H1 (cell line): Measurements from ENCODE around the gene RAB3D. TPM values are rescaled to one million over a fixed set of nuclear protein-coding genes. Genes with fewer than 3 reads are reported as not detected.
A peak's percentile ranks its signal among the peaks of the same experiment; 100 is the strongest.

ENCODE experiments used
- BCL11A ChIP-seq, 2 experiments: IDR thresholded peaks; one replicate each; pipeline ENCODE4 v1.6.1; 2011; ENCODE audit warnings: low read depth in 2 of 2, low read length in 2 of 2, mild to moderate bottlenecking in 2 of 2
- CTCF ChIP-seq, 3 experiments: IDR thresholded peaks; 1 replicate in 2 of 3; 2 replicates in 1 of 3; pipeline versions ENCODE4 v1.5.1 to v1.6.1; 2011; ENCODE audit warnings: low read length in 3 of 3, mild to moderate bottlenecking in 3 of 3, inconsistent platforms in 2 of 3, low read depth in 1 of 3, moderate library complexity in 1 of 3; ENCODE audit not compliant: insufficient read depth in 1 of 3; ENCODE audit errors: control extremely low read depth in 1 of 3
- NRF1 ChIP-seq: IDR thresholded peaks from 2 replicates; pipeline ENCODE4 v1.6.1; 2011; ENCODE audit warnings: mild to moderate bottlenecking, low read depth, low read length, improper control_type of control experiment
- RAD21 ChIP-seq, 2 experiments: IDR thresholded peaks in 1 of 2; conservative IDR thresholded peaks in 1 of 2; 2 replicates each; pipeline ENCODE4 v1.6.1; 2011; ENCODE audit warnings: low read depth in 2 of 2, low read length in 2 of 2, improper control_type of control experiment in 1 of 2, inconsistent platforms in 1 of 2, mild to moderate bottlenecking in 1 of 2, moderate library complexity in 1 of 2
- RNF2 ChIP-seq: fragments of 200-900, 300-1000 bp; sonication (generic); IDR thresholded peaks from 2 replicates; pipeline ENCODE4 v1.7.1; 2016; ENCODE audit warnings: borderline replicate concordance, low read depth, mild to moderate bottlenecking, antibody characterized with exemption, low read length; ENCODE audit not compliant: poor library complexity, severe bottlenecking; ENCODE audit errors: missing control alignments
- TEAD4 ChIP-seq: IDR thresholded peaks from 2 replicates; pipeline ENCODE4 v1.6.1; 2012; ENCODE audit warnings: low read depth, low read length, inconsistent platforms, mixed read lengths
- polyA plus RNA-seq, 7 experiments: library from polyadenylated mRNA; depleted of rRNA in 3 of 7; stranded (reverse) in 5 of 7; unstranded in 2 of 7; fragments of >200 nt in 5 of 7; fragments of 200-250 nt in 2 of 7; gene quantifications; 1 replicate in 5 of 7; 2 replicates in 1 of 7; 4 replicates in 1 of 7; pipeline versions ENCODE4 v1.2.1 to v1.2.3, GENCODE V29; 2011 to 2013; ENCODE audit warnings: missing spikeins in 2 of 7, mixed read lengths in 2 of 7
- total RNA-seq: library from RNA; stranded (reverse); fragmentation: NEBNext Ultra II Directional; extraction: Animal tissue kit (Norgen Biotek cat#: 25700); gene quantifications from 2 replicates; pipeline ENCODE4 v1.2.1, GENCODE V29; 2021

Gene RAB3D
- total and polyA plus RNA-seq, 2 of the 8 experiments (the other 6 are each of a cell fraction or from before 2014, with no cell fraction given) = 17.8 to 23.8 TPM

DNA sequence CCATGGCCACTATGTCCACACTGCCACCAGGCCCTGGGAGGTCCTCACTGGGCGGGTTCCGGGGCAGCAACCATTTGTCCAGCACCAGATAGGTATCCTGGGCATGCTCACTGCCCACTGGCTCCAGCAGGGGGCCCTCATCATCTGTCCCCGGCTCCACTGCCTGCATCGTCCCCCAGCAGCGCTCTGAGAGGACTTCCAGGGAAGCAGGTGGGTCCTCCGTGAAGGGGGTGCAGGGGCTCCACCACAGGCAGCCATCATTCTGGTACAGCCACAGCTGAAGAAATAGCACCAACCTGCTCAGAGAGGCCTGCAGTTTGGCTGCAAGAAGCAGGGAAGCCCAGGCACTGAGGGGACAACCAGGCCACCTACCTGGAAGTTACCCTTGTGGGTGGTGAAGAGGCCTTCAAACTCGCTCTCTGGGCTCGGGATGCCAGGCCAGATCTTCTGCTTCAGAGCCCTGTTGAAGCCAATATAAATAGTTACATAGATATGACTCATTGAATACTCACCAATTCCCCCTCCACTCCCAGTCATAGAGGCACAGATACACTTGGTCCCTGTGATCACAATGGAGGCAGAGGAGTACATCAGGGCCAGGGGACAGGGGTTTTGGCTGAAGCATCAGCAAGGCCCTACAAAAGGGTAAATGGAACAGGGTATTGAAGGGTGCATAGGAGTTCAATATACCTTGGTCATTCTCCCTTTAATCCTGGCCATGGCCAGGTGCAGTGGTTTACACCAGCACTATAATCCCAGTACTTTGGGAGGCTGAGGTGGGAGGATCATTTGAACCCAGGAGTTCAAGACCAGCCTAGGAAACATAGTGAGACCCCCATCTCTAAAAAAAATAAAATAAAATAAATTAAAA is 39.1 kb upstream of the RAB3D start (continued):
- TF ChIP-seq RNF2 (no peak), RAD21 (IDR thresholded peaks at IDR 0.05 in 1 of 2, conservative IDR thresholded peaks at IDR 0.05 in 1 of 2; ENCODE audit: low read depth in 2 of 2, low read length in 2 of 2) (peak; percentile 60 to 72), NRF1 (no peak), TEAD4 (no peak), CTCF (IDR thresholded peaks at IDR 0.05; ENCODE audit: control extremely low read depth in 1 of 3, insufficient read depth in 1 of 3, low read depth in 1 of 3, low read length in 3 of 3) (peak; percentile 68 to 81 (median 71)), BCL11A (IDR thresholded peaks at IDR 0.05; ENCODE audit: low read depth in 2 of 2, low read length in 2 of 2) (no peak)
